Stimulated activated naive CD8-positive, alpha-beta T cell treated with anti-CD3 and anti-CD28 coated beads, Interleukin-15, Interleukin-2, amounts not matched to agents 100 ng/mL and 50 ng/mL, for 24 hours (primary cell): ENCODE measurements around the gene ZNF417.
"Not testable (repeated sequence)": the region's sequence is repeated elsewhere in the genome, so short reads cannot be mapped to it uniquely, and the experiment has no call there.

Source experiments
- H3K27ac Mint-ChIP-seq: one replicate; pipeline ENCODE4 v1.8.0; 2021; ENCODE audit warnings: mild to moderate bottlenecking, mixed read lengths
- H3K27me3 Mint-ChIP-seq: one replicate; pipeline ENCODE4 v1.8.0; 2021; ENCODE audit warnings: mixed read lengths
- H3K36me3 Mint-ChIP-seq: one replicate; pipeline ENCODE4 v1.8.0; 2021; ENCODE audit warnings: low read depth, mixed read lengths
- H3K4me1 Mint-ChIP-seq: one replicate; pipeline ENCODE4 v1.8.0; 2021; ENCODE audit warnings: low read depth, mixed read lengths
- H3K4me3 Mint-ChIP-seq: one replicate; pipeline ENCODE4 v1.8.0; 2021; ENCODE audit warnings: mild to moderate bottlenecking, mixed read lengths
- H3K9me3 Mint-ChIP-seq: one replicate; pipeline ENCODE4 v1.8.0; 2021; ENCODE audit warnings: mixed read lengths

ZNF417 gene

DNA sequence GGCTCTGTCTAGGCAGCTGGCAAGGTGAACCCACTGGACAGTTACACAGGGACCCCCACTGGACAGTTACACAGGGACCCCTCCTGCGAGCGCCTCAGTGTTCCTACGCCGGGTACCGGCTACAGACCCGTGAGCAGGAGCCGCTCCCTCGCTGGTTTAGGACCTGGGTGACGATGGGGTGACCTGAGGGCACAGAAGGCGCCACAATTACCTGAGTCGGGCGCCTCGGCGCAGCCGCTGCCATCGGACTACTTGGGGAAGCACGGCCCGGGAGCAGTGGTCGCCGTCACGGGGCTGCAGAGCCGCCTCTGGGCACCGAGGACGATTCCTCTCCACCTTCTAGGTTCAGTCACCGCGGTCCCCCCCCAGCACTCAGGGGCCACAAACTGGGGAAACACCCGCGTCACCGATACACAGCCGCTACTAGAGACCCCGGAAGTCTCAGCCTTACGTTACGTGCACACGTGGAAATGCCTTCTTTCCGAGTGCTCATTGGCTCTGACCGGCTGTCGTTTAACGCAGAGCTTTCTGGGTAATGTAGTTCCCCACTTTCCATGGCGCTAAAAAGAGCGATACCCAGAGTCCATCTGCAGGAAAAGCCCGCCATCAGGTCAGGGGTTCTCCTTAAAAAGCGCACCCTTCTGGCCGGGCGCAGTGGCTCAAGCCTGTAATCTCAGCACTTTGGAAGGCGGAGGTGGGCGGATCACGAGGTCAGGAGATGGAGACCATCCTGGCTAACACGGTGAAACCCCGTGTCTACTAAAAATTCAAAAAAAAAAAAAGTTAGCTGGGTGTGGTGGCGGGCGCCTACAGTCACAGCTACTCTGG lies at the start of gene ZNF417:
TSS of gene ZNF417 (minus strand) at position 425 of the 828 bp plus-strand sequence. CDS start at position 244, 181 bp downstream.
- Mint-ChIP-seq H3K27ac (peak within 1 kb of the TSS; percentile 86), H3K9me3 (peaks cover 31% of the 10 kb centered on the region), H3K36me3 (peaks cover 64% of the 10 kb centered on the region), H3K4me1 (peaks cover 36% of the 10 kb centered on the region), H3K4me3 (peak within 1 kb of the TSS; percentile 90)
- not testable (repeated sequence) for H3K27me3 Mint-ChIP-seq

DNA sequence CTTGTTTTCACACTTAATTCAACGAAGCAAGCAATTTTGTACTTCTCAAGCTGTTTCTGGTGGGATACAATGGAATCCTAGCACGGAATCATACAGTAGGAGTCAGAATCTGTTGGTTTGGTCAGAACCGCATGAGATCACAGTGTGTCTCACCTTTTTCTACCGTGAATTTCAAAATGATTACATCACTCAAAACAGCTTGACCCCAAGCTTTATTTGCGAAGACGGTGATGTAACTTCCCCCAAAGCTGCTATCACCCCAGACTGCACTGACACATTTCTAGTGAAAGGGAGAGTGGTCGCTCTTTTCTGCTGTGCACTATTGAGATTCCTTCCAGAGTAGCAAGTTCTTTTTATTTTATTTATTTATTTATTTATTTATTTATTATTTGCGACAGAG lies 48.4 kb upstream of the ZNF417 start:
- peaks cover 31% of the 10 kb centered on the region for H3K9me3 Mint-ChIP-seq
- no peaks in the 10 kb centered on the region for H3K4me1 Mint-ChIP-seq
- no peak overlapping the region for H3K27ac Mint-ChIP-seq
- H3K36me3 Mint-ChIP-seq, result peaks cover 42% of the 10 kb centered on the region
- H3K27me3 Mint-ChIP-seq, result no peaks in the 10 kb centered on the region
- H3K4me3 Mint-ChIP-seq, result no peak overlapping the region

DNA sequence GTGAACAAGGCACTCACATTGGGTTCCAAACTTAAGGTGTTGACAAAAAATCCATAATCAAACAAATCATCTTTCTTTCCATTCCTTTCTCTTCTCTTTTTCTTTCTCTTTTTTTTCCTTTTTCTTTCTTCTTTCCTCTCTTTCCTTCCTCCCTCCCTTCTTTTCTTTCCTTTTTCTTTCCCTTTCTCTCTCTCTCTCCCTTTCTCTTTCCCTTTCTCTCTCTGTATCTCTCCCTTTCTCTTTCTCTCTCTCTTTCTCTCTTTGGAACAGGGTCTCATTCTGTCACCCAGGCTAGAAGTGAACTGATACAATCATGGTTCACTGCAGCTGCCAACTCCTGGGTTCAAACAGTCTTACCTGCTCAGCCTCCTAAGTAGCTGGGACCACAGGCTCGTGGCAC lies 45.4 kb upstream of the ZNF417 start:
- Mint-ChIP-seq H3K36me3 (peaks cover 40% of the 10 kb centered on the region), H3K4me1 (no peaks in the 10 kb centered on the region), H3K9me3 (peaks cover 32% of the 10 kb centered on the region), H3K27ac (no peak overlapping the region), H3K4me3 (no peak overlapping the region), H3K27me3 (no peaks in the 10 kb centered on the region)

DNA sequence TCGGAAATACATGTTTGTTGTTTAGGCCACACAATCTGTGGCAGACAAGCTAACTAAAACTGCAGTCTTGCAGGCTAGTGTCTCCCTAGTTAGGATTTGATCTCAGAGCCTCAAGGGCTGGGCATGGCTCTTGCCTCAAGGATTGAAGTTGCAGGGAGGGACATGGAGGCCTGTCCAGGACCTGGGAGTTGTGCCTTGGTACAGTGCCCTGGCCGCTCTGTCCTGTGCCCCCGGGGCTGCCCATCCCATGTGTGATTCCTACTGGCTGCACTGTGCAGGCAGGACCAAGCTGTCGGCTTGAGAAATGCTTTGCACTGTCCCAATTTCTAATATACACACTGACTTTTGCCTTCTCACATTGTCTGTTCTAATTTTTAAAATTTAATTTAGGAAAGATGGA lies 38.6 kb upstream of the ZNF417 start:
- Mint-ChIP-seq H3K4me1 (no peaks in the 10 kb centered on the region), H3K9me3 (peaks cover 44% of the 10 kb centered on the region), H3K36me3 (peaks cover 26% of the 10 kb centered on the region), H3K4me3 (no peak overlapping the region), H3K27me3 (peaks cover 5% of the 10 kb centered on the region), H3K27ac (no peak overlapping the region)

DNA sequence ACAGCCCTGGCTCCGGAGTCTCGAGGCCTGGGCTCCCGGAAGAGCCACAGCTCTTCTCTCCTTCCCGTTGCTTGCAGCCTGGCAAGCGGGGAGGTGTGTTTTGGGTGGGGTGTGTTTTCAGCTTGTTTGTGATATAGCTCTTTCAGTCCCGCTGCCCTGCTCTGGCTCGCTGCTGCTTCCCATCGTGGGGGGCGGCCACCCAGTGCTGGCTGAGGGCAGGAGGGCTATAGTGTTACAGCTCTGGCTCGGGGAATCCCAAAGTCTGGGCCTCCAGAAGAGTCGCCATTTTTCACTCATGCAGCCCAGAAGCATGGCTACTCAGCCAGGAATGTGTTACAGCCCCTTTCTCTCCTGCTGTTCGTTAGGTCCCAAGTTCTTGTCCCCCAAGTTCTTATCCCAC lies 33.3 kb upstream of the ZNF417 start:
- H3K4me3 Mint-ChIP-seq, result no peak overlapping the region
- H3K36me3 Mint-ChIP-seq, result peaks cover 35% of the 10 kb centered on the region
- peaks cover 34% of the 10 kb centered on the region for H3K9me3 Mint-ChIP-seq
- H3K27me3 Mint-ChIP-seq, result peaks cover 3% of the 10 kb centered on the region
- peaks cover 22% of the 10 kb centered on the region for H3K4me1 Mint-ChIP-seq
- no peak overlapping the region for H3K27ac Mint-ChIP-seq

DNA sequence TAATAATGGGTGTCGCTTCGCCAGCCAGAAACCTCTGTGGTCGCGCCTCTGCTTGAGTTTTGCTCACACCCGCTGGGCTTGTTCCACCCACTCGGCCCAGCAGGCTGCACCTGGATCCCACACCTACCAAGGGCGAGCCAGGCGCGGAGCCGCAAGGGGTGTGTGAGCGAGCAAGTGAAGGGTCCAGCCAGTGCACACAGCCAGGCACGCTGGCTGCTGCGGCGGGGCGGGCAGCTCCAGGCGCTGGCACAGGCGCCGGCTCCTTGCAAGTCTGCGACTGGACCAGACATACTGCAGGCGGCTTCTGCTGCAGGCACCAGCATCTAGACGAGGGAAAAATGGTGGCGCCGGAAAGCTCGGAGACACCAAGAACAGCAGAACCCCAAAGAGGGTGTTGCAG lies 32.9 kb upstream of the ZNF417 start:
- H3K36me3 Mint-ChIP-seq, result peaks cover 39% of the 10 kb centered on the region
- peaks cover 22% of the 10 kb centered on the region for H3K4me1 Mint-ChIP-seq

DNA sequence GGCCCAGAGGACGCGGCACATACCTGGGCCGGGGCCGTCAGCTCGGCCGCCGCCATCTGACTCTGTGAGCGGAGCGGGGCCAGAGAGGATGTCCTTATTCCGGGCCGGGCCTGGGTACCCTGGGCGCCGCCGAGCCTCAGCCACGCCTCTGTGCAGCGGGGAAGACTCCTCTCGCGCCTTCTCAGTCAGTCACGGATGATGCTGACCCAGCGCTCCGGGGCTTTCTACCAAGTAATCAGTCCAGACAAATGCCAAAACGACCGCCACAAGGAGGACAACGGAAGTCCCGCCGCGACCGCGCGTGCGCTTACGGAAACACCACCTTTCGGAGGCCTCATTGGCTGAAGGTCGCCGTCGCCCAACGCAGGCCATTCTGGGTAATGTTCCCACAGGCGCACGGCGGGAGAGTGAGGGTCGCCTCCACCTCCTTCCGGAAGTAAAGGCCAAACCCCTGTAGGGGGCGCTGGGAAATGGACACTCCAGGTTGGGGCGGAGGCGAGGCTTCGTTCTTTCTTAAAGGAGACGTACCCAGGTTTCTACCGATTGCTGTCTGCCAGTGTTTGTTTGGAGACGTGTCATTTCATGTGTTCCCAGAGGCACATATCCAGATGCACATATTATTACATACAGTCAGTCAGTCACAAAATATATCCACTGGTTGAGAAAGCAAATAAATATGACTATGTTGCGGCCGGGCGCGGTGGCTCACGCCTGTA lies 31.2 kb upstream of the ZNF417 start, which contains the start of gene ZNF256:
TSS of gene ZNF256 (minus strand) at position 288 of the 716 bp plus-strand sequence. CDS start at position 56, 232 bp downstream.
- H3K36me3 Mint-ChIP-seq, result peaks cover 51% of the 10 kb centered on the region
- no peaks in the 10 kb centered on the region for H3K27me3 Mint-ChIP-seq
- H3K4me1 Mint-ChIP-seq, result peaks cover 22% of the 10 kb centered on the region
- peaks cover 38% of the 10 kb centered on the region for H3K9me3 Mint-ChIP-seq
- peak within 1 kb of the TSS; percentile 92 for H3K4me3 Mint-ChIP-seq
- H3K27ac Mint-ChIP-seq, result peak within 1 kb of the TSS; percentile 88

More for the DNA sequence above, 32.9 kb upstream of the ZNF417 start:
- no peak overlapping the region for H3K4me3 Mint-ChIP-seq
- peaks cover 31% of the 10 kb centered on the region for H3K9me3 Mint-ChIP-seq
- no peak overlapping the region for H3K27ac Mint-ChIP-seq
- no peaks in the 10 kb centered on the region for H3K27me3 Mint-ChIP-seq

DNA sequence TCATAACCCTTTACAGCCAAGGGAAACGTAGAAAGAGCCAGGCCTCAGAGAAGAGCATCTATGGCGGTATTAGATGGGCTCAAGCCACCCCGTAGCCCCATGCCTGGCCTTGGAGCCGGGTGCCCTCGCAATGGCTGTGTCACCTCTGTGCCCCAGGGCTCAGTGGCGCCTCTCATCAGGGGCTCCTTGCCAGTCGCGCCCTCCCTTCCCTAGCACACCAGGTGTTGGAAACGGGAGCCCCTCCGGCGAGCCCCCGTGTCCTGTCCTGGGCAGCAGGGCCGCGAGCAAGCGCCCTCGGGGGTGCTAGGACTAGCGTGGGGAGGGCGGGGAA lies 30.7 kb upstream of the ZNF417 start:
- H3K27ac Mint-ChIP-seq, result no peak overlapping the region
- H3K9me3 Mint-ChIP-seq, result peaks cover 44% of the 10 kb centered on the region
- peaks cover 22% of the 10 kb centered on the region for H3K4me1 Mint-ChIP-seq
- no peaks in the 10 kb centered on the region for H3K27me3 Mint-ChIP-seq
- H3K4me3 Mint-ChIP-seq, result peak overlapping the region; percentile 92
- peaks cover 57% of the 10 kb centered on the region for H3K36me3 Mint-ChIP-seq

DNA sequence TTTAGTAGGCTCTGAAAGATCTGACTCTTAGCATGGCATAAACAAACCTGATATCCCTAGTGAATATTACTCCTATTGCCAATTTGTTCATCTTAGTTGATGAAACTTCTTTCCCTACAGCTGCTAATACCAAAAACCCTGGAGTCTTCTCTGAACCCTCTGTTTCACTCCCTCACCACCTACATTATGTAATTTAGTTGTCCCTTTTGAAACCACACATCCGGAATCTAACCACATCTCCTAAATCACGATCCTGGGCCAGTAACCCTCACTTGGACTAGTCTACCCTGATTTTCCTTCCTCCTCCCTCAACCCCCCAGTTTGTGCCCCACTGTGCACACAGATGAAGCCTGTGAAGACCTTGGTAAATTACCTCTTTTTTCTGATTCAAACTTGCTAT lies 29.9 kb upstream of the ZNF417 start:
- peak overlapping the region; percentile 92 for H3K4me3 Mint-ChIP-seq
- no peaks in the 10 kb centered on the region for H3K27me3 Mint-ChIP-seq
- H3K36me3 Mint-ChIP-seq, result peaks cover 61% of the 10 kb centered on the region
- no peak overlapping the region for H3K27ac Mint-ChIP-seq
- peaks cover 47% of the 10 kb centered on the region for H3K9me3 Mint-ChIP-seq
- peaks cover 22% of the 10 kb centered on the region for H3K4me1 Mint-ChIP-seq

DNA sequence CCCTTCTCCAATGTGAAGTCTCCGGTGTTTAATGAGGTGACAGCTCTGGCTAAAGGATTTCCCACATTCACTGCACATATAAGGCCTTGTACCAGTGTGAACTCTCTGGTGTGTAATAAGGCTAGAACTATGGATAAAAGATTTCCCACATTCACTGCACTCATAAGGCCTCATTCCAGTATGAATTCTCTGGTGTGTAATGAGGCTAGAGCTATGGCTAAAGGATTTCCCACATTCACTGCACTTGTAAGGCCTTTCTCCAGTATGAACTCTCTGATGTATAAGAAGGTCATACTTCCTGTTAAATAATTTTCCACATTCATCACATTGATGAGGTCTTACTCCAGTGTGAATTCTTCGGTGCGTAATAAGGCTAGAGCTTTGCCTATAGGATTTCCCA lies 25.2 kb upstream of the ZNF417 start:
- Mint-ChIP-seq H3K36me3 (peaks cover 90% of the 10 kb centered on the region), H3K9me3 (peaks cover 59% of the 10 kb centered on the region), H3K27ac (no peak overlapping the region), H3K4me1 (peaks cover 16% of the 10 kb centered on the region), H3K4me3 (no peak overlapping the region), H3K27me3 (no peaks in the 10 kb centered on the region)

DNA sequence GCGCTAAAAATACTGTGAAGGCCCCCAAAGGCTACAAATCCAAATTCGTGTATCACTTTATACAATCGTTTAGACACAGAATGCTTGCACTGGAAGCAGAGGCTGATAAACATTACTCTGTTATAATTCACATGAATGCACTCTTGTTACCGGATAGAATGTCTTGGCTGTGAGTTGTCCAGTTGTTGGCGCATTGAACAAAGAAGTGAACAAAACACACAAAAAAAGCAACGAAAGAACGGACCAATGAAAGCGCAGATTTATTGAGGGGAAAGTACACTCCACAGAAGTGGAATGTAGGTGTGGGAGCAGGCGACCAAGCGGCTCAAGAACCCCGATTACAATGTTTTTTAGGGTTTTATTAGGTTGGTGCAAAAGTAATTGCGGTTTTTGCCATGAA lies 19.3 kb upstream of the ZNF417 start:
- Mint-ChIP-seq H3K4me3 (no peak overlapping the region), H3K9me3 (peaks cover 33% of the 10 kb centered on the region), H3K27ac (no peak overlapping the region), H3K27me3 (no peaks in the 10 kb centered on the region), H3K4me1 (no peaks in the 10 kb centered on the region), H3K36me3 (peaks cover 76% of the 10 kb centered on the region)

DNA sequence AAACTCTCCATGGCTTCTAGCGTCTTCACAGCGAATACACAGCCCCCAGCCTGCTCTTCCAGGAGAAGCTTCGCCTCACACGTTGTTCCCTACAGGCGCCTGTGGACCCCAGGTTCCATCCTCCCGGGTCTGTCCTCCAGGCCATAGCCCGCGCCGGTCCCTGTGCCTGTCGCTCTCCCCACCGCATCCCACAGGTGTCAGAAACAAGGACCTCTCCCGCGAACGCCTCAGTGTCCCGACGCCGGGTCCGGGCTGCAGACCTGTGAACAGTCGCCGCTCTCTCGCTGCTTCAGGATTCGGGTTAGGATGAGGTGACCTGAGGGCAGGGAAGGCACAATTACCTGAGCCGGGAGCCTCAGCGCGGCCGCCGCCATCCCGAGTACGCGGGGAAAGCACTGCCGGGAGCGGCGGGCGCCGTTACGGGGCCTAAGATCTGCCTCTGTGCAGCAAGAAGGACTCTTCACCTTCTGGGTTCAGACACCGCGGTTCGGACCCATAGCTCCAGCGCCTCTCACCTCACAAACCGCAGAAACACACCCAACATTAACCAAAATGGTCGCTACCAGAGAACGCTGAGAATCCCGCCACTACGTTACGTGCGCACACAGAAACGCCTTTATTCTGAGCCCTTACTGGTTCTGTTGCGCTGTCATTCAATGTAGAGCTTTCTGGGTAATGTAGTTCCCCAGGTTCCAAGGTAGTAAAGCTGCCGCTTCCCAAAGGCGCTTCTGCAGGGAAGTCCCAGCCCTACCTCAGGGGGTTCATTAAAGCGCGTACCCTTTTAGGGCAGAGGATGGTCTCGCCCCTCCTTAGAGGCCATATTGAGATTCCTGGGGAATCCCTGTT lies 18.7 kb upstream of the ZNF417 start, which contains the start of gene ZNF418:
TSS of gene ZNF418 (minus strand) at position 583 of the 846 bp plus-strand sequence. CDS start 1,580 bp downstream, outside the sequence.
- Mint-ChIP-seq H3K4me3 (peak within 1 kb of the TSS; percentile 82), H3K27ac (peak within 1 kb of the TSS; percentile 45), H3K9me3 (peaks cover 36% of the 10 kb centered on the region), H3K4me1 (no peaks in the 10 kb centered on the region), H3K27me3 (no peaks in the 10 kb centered on the region), H3K36me3 (peaks cover 76% of the 10 kb centered on the region)

DNA sequence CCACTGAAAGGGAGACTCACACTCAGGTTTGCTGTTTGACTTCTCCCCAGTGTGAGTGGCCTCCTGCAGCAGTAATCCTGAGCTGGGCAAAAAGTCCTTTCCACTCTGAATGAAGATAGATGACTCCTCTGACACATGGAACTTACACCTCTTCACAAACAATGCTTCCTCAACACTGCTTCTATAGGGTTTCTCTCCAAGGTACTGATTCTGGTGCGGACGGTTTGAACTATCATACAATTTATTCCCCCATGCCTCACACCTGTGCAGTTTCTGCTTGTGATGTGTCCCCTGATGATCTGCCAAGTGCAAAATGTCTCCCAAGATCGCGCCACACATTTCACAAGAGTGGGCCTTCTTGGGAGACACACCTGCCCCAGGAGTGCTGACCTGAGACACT lies 11.2 kb upstream of the ZNF417 start:
- no peak overlapping the region for H3K27ac Mint-ChIP-seq
- H3K4me1 Mint-ChIP-seq, result no peaks in the 10 kb centered on the region
- H3K9me3 Mint-ChIP-seq, result peaks cover 36% of the 10 kb centered on the region
- H3K4me3 Mint-ChIP-seq, result no peak overlapping the region
- H3K27me3 Mint-ChIP-seq, result no peaks in the 10 kb centered on the region
- H3K36me3 Mint-ChIP-seq, result peaks cover 63% of the 10 kb centered on the region

DNA sequence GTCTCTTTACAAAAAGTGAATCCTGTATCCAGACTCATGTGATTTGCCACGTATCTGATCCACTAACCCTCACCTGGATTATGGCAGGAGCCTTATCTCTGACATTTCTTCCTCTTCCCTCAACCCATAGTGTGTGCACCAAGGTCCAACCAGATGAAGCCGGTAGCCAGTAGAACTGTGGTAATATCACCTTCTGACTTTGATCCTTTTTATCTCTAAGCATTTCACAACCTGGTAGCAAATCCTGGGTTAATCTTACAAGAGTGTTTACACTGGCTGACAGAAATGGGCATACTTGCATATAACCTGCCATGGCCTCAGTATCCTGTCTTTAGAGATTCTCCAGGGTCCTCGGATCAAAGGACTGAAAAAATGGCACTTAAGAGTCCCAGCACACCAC lies 1.9 kb downstream of the ZNF417 start:
- H3K36me3 Mint-ChIP-seq, result peaks cover 72% of the 10 kb centered on the region
- H3K4me1 Mint-ChIP-seq, result peaks cover 36% of the 10 kb centered on the region

More for the DNA sequence above, 1.9 kb downstream of the ZNF417 start:
- H3K27me3 Mint-ChIP-seq, result no peaks in the 10 kb centered on the region
- peaks cover 28% of the 10 kb centered on the region for H3K9me3 Mint-ChIP-seq
- no peak overlapping the region for H3K27ac Mint-ChIP-seq
- H3K4me3 Mint-ChIP-seq, result peak overlapping the region; percentile 90
